Fibroblast of skin of abdomen (primary cell): ENCODE data around the gene LENG8.
A peak's percentile ranks its signal among the peaks of the same experiment; 100 is the strongest.
"Not testable (repeated sequence)": the region's sequence is repeated elsewhere in the genome, so short reads cannot be mapped to it uniquely, and the experiment has no call there.

ENCODE experiments used
- DNase-seq: peaks from one replicate; pipeline ENCODE4 v3.0.0-alpha.2; 2013

Gene LENG8

GRCh38 chr19:54462047-54462654, 13.2 kb downstream of the LENG8 start:
- no peak for DNase-seq

GRCh38 chr19:54462655-54463530, 13.9 kb downstream of the LENG8 start:
- peak; percentile 79 for DNase-seq

GRCh38 chr19:54463531-54464043, 14.6 kb downstream of the LENG8 start, which contains the start of gene LENG9:
Gene LENG9, minus strand, starts transcription at chr19:54463778. Its CDS starts 252 bp downstream, at chr19:54463526.
- peak; percentile 99 for DNase-seq

GRCh38 chr19:54464044-54464629, 15.1 kb downstream of the LENG8 start:
- DNase-seq: peak; percentile 73

GRCh38 chr19:54464630-54465425, 15.8 kb downstream of the LENG8 start:
- peak; percentile 82 for DNase-seq

- no peak for DNase-seq
Observed at GRCh38 chr19:54465426-54466109, 16.6 kb downstream of the LENG8 start.

- DNase-seq: not testable (repeated sequence)
Observed at GRCh38 chr19:54466110-54466480, 17.1 kb downstream of the LENG8 start.

- DNase-seq: no peak
Observed at GRCh38 chr19:54469496-54469934, 20.5 kb downstream of the LENG8 start.

GRCh38 chr19:54470276-54470887, 21.4 kb downstream of the LENG8 start:
- no peak for DNase-seq

- DNase-seq: no peak
Observed at GRCh38 chr19:54470991-54471782, 22.2 kb downstream of the LENG8 start.

GRCh38 chr19:54473071-54473891, 24.3 kb downstream of the LENG8 start, which contains the start of gene CDC42EP5:
Gene CDC42EP5, minus strand, starts transcription at chr19:54473296. Its CDS starts 7,749 bp downstream, at chr19:54465547.
- DNase-seq: peak; percentile 93

GRCh38 chr19:54473892-54474372, 24.9 kb downstream of the LENG8 start:
- no peak for DNase-seq

- DNase-seq: no peak
Observed at GRCh38 chr19:54475706-54476105, 26.7 kb downstream of the LENG8 start.

- no peak for DNase-seq
Observed at GRCh38 chr19:54477650-54478049, 28.7 kb downstream of the LENG8 start.

GRCh38 chr19:54478677-54479266, 29.8 kb downstream of the LENG8 start:
- peak; percentile 52 for DNase-seq

GRCh38 chr19:54480051-54480450, 31.1 kb downstream of the LENG8 start:
- no peak for DNase-seq

GRCh38 chr19:54481326-54481930, 32.4 kb downstream of the LENG8 start:
- DNase-seq: peak; percentile 47

- DNase-seq: no peak
Observed at GRCh38 chr19:54482889-54483288, 33.9 kb downstream of the LENG8 start.
